ENCODE results near the gene GBE1. TPM values are rescaled to one million over a fixed set of nuclear protein-coding genes. Genes with fewer than 3 reads are reported as not detected.

GBE1 gene
- total RNA-seq, 1 donor from 2014 or later = 73.1 TPM

DNA sequence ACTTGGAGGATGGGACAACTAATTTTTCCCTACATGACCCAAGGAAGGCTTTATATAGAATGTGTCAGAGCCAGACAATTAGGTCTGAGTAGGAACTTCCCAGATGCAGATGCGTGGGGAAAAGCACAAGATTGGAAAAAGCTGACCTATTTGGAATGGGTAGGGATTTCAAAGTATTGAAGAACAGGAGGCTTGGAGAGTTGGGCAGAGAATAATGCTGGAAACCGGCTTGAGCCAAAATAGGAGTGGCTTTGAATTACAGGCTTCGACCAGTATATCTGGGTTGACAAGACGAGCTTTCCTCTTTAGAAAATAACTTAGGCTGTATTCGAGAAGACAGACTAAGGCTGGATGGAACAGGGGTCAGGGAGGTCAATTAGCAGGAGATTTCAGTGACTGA lies 181.1 kb downstream of the GBE1 start:
- peaks cover 16% of the 10 kb centered on the region for H3K4me1 ChIP-seq
- H3K4me3 ChIP-seq = no peak overlapping the region
- intact Hi-C loops (cut with micrococcal nuclease) = no loop called here
- H3K27me3 ChIP-seq (ENCODE audit: low read depth) = no peaks in the 10 kb centered on the region
- TF ChIP-seq, protein P1, sequence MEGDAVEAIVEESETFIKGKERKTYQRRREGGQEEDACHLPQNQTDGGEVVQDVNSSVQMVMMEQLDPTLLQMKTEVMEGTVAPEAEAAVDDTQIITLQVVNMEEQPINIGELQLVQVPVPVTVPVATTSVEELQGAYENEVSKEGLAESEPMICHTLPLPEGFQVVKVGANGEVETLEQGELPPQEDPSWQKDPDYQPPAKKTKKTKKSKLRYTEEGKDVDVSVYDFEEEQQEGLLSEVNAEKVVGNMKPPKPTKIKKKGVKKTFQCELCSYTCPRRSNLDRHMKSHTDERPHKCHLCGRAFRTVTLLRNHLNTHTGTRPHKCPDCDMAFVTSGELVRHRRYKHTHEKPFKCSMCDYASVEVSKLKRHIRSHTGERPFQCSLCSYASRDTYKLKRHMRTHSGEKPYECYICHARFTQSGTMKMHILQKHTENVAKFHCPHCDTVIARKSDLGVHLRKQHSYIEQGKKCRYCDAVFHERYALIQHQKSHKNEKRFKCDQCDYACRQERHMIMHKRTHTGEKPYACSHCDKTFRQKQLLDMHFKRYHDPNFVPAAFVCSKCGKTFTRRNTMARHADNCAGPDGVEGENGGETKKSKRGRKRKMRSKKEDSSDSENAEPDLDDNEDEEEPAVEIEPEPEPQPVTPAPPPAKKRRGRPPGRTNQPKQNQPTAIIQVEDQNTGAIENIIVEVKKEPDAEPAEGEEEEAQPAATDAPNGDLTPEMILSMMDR (IDR thresholded peaks at IDR 0.05; ENCODE audit: borderline replicate concordance) = no peak
- H3K9me3 ChIP-seq (replicated peaks) = no peaks in the 10 kb centered on the region
- H3K36me3 ChIP-seq = peaks cover 41% of the 10 kb centered on the region
- no peak for DNase-seq
- no peak overlapping the region for H3K27ac ChIP-seq (replicated peaks)

DNA sequence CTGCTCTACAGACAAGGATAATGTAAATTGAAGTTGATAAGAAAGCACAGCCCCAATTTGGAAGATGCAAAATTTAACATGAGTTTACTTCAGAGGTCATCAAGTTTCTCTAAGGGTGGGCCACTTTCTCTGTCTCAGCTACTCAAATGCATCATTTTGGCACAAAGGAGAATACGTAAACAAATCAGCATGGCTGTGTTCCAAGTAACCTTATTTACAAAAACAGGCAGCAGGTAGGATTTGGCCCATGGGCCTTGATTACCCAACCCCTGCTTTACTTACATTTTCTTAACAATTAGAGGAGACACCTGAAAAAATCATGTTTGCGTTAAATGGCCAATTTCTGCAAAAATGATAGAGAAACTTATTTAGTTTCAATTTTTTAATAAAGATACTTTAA lies 181.7 kb downstream of the GBE1 start:
- TF ChIP-seq, protein P1 (IDR thresholded peaks at IDR 0.05; ENCODE audit: borderline replicate concordance) = no peak
- no peak for DNase-seq
- Histone ChIP-seq H3K4me1 (peaks cover 16% of the 10 kb centered on the region), H3K27ac (replicated peaks) (no peak overlapping the region), H3K27me3 (ENCODE audit: low read depth) (no peaks in the 10 kb centered on the region), H3K4me3 (no peak overlapping the region), H3K36me3 (peaks cover 39% of the 10 kb centered on the region), H3K9me3 (replicated peaks) (no peaks in the 10 kb centered on the region)
- intact Hi-C loops (cut with micrococcal nuclease) = no loop called here

DNA sequence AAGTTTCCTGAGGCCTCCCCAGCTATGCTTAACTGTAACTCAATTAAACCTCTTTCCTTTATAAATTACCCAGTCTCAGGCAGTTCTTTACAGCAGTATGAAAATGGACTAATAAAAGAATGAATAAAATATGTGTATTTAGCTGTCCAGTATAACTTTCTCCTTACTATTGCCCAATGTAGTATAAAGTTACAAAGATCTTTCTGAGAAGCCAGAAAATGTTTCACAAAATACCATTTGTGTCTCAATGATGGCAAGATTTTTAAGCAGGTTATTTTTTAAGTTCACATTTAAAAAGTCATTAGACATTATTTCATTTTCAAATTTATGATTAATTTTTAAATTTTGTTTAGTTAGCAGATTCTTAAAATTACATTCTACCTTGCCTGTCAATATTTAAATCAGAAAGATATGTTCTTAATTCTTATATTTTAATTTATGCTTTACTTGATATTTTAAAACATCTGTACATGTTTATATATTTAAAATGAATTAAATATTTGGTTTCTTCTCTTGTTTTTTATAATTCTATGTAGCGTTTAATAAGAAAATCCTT lies 189.2 kb downstream of the GBE1 start:
- H3K4me3 ChIP-seq = no peak overlapping the region
- TF ChIP-seq, protein P1 (IDR thresholded peaks at IDR 0.05; ENCODE audit: borderline replicate concordance) = no peak
- no peaks in the 10 kb centered on the region for H3K9me3 ChIP-seq (replicated peaks)
- H3K36me3 ChIP-seq = peaks cover 20% of the 10 kb centered on the region
- intact Hi-C loops (cut with micrococcal nuclease) = no loop called here
- H3K27me3 ChIP-seq (ENCODE audit: low read depth) = no peaks in the 10 kb centered on the region
- peaks cover 12% of the 10 kb centered on the region for H3K4me1 ChIP-seq
- DNase-seq = no peak
- H3K27ac ChIP-seq (replicated peaks) = no peak overlapping the region

DNA sequence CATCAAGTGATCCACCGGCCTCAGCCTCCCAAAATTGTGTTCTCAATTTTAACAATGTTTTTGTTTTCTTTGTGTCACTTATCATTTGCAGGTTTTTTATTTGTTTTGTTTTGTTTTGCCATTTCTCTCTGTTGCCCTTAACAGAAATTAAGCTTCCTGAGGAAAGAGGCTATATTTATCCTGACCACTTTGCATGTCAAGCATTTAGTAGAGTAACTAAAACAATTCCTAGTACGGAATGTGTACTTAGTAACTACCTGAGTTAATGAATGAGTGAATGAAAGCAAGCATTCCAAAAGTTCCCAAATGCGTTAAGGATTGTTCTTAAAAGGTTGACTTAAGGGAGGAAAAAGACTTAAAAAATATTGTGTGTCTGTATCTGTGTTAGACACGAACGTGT lies 193.1 kb downstream of the GBE1 start:
- no peak overlapping the region for H3K4me3 ChIP-seq
- TF ChIP-seq, protein P1 (IDR thresholded peaks at IDR 0.05; ENCODE audit: borderline replicate concordance) = no peak
- no peak overlapping the region for H3K27ac ChIP-seq (replicated peaks)

DNA sequence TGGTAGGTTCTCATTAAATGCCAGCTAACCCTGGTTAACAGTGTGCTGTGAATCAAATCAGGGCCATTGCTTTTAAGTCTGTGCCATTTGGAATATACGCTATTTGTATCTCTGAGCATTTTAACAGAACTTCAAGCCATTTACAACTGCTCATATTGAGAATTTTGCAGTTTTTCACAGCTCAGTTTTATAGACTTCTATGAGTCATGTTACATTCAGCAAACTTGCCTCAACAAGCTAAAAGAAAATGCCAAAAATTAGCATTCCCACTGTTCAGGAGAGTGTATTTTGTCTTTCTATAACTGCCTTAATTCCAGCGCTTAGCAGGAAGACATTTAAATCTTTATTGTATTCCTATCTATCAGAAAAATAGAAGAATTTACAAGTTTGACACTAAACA lies 196.4 kb downstream of the GBE1 start:
- TF ChIP-seq, protein P1 (IDR thresholded peaks at IDR 0.05; ENCODE audit: borderline replicate concordance) = no peak
- intact Hi-C loops (cut with micrococcal nuclease) = no loop called here

More for the DNA sequence above, 193.1 kb downstream of the GBE1 start:
- Histone ChIP-seq H3K4me1 (peaks cover 12% of the 10 kb centered on the region), H3K9me3 (replicated peaks) (peaks cover 8% of the 10 kb centered on the region), H3K27me3 (ENCODE audit: low read depth) (no peaks in the 10 kb centered on the region), H3K36me3 (peaks cover 19% of the 10 kb centered on the region)
- no peak for DNase-seq
- intact Hi-C loops (cut with micrococcal nuclease) = no loop called here

More for the DNA sequence above, 196.4 kb downstream of the GBE1 start:
- H3K27me3 ChIP-seq (ENCODE audit: low read depth) = no peaks in the 10 kb centered on the region
- DNase-seq = no peak
- H3K4me3 ChIP-seq = no peak overlapping the region
- no peak overlapping the region for H3K27ac ChIP-seq (replicated peaks)
- H3K36me3 ChIP-seq = peaks cover 38% of the 10 kb centered on the region
- peaks cover 12% of the 10 kb centered on the region for H3K4me1 ChIP-seq
- peaks cover 8% of the 10 kb centered on the region for H3K9me3 ChIP-seq (replicated peaks)
